NCI-H1105 (cell line): ENCODE data around the gene ZDHHC14.
"Not testable (repeated sequence)": the region's sequence is repeated elsewhere in the genome, so short reads cannot be mapped to it uniquely, and the experiment has no call there.

Experiments used
- DNase-seq: peaks from one replicate; lab custom pipeline; 2025; lab: John Stamatoyannopoulos, UW

The ZDHHC14 gene

DNA sequence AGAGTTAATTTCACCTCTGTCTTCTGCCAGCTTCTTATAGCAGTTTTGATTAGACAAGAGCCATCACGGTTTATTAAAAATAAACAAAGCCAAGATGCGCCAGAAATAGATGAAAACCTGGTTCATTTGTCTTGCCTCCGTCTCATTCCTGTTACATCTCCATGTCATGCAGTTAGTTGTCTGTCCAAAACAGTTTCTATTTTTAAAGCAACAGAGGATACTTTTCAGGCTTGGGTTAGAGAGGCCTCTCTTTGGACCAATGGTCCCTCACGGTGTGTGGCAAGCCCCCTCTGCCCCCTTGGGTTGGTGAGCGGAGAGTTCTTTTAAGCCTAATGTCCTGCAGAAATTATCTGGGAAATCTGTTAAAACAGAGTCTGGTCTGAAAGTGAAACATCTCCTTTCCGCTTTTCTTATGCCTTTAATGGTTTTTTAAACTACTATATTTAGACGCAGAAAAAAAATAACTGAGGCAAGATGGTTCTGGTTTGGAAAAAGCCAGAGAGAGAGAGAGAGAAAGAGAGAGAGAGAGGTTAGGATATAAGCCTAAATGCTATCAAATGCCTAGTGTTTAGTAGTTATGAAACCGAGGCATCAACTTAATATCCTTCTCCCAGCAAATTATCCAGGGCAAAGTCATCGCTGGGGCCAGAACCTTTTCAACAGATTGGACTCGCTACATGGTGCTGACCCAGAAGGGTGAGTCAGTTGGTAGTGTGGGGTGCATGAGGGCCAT, 64.5 kb downstream of the ZDHHC14 start:
- DNase-seq: no peak

DNA sequence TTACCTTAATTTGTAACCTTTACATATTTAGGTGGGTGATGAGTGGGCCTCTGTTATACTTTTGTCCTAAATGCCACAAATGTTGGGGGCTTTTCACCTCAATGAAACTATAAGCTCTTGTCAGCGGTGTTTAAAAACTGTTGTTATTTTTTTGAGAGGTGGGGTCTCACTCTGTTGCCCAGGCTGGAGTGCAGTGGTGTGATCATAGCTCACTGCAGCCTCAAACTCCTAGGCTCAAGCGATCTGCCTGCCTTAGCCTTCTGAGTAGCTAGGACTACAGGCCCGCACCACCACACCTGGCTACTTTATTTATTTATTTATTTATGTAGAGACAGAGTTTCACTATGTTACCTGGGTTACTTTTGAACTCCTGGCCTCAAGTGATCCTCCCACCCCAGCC, 66.7 kb downstream of the ZDHHC14 start:
- no peak for DNase-seq

DNA sequence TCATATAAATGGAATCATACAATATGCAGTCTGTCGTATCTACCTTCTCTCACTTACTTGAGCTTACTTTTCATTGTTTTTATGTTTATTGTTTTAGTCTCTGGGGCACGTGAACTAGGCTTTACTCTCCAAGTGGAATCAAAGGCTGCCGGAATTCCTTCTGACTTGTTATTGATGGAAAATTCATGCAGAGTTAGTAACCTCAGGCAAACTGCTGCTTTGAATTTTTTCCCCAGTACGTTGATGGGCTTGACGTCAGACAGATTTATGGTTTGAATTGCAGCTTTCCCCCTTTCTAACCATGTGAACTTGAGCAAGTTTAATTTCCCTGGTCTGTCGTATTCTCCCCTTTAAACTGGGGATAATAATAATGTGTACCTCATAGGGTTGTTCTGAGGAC, 68.6 kb downstream of the ZDHHC14 start:
- DNase-seq: no peak

DNA sequence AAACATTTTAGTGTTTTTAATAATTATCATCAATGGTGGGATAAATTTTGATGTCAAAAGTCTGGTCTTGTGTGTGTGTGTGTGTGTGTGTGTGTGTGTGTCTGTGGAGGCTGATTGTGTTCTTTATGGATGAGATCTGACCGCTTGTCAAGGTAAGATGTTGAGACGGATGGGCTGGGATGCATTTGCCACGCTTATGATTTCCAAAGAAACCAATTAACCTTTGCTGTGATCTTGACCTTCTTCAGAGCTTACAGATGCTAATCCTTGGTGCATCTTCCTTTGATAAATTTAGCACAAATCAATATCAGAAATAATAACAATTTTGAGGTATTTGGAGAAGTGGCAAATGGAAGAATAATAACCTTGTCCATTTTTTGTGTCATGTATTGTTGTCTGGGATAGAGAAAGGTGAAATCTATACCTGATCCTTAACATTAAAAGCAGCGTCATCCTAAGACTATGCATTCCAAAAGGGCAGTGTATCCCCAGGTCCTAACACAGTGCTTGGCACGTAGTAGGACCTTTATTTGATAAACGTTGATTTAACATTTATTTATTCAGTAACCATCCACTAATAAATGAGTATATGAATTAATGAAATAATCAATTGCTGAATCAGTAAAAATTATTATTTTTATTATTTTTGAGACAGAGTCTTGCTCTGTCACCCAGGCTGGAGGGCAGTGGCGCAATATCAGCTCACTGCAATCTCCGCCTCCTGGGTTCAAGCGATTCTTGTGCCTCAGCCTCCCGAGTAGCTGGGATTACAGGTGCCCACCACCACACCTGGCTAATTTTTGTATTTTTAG, 70.1 kb downstream of the ZDHHC14 start:
- DNase-seq: no peak

DNA sequence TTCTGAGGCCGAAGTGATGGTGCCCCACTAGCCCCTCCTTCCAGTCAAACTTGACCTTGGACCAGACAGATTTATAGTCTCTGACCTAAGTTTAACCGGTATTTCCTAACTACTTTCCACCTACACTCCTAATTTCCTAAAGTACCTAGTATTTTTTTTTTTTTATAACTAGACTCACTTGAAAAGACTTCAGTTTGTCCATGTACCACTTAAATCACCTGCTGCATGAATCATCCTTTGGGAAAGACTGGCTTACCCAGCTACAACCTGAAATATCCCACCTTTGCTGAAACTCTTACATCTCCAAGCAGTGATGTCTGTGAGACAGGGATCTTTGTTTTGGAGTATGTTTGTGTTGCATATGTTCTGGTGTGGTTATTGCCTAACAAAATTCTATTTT, 71.1 kb downstream of the ZDHHC14 start:
- DNase-seq: no peak

DNA sequence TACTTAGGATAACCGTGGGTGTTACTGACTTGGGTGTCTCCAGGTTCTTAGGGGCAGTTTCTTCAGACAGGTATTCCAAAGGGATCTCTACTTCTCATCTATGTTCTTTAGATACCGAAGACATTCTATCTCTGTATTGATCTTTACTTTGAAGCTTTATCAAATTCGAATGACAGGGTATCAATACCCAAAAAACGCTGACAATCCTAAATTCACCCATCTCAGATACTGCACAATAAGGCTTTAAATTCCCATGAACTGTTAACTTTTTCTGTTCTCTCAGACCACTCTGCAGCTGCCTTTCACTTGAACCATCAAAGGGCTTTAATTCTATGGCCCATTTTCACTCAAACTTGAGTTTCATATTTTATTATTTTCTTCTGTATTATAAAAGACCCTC, 72.1 kb downstream of the ZDHHC14 start:
- no peak for DNase-seq

DNA sequence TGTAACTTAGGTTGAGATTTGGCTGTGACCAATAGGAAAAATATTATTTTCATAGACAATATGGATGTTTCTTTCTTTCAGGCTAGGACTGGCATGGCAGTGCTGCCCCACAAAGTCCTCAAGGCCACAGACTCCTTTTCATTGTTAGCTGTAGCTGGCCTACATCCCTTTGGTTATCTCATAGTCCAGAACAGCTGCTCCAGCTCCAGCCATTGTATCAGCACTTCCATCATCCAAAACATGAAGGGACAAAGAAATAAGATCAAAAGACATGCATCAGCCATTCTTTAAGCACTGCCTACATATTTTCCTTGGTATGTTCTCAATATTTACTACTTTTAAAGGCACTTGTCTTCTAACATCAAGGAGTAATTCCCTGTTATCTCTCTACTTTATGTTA, 73.0 kb downstream of the ZDHHC14 start:
- no peak for DNase-seq

DNA sequence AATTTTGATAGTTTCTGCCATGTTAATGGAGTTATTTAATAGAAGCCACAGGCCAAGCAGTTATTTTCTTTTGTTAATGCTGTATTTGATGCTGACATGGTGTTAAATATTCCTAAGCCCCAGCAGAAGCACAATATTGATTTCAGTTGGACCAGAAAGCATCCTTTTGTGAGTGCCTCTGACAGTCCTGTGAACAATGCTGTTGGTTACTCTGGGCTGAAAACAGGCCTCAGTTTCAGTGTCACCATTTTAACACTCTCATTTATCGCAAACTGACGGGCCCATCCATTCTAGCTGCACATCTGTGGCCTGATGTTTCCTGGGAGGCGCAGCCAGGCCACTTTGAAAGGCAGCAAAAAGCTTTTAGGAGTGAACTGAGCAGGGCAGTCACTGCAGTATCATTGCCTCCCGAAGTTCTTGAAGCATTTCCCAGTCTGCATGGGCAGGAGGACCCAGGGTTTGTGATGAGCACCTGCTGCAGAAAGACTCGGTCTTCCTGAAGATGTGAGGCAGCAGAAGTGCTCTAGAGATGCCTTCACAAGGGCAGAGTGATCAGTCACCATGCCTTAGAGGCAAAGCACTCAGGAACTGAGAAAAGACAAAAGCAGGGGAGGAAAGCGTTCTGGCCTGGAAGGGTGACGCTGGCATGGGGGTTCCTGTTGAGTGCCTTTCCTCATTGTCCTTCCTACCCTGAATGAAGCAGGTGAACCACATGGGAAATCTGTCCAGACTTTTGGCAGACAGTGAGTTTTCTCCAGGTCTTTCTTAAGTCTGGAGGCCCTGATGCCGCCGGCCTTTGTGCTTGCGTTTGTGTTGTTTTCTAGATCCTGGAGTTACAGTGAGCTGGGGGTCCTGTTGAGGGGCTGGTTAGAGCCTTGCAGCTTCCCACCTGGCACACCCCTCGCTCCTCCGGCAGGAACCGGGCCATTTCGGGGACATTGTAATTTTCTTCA, 74.0 kb downstream of the ZDHHC14 start:
- no peak for DNase-seq

DNA sequence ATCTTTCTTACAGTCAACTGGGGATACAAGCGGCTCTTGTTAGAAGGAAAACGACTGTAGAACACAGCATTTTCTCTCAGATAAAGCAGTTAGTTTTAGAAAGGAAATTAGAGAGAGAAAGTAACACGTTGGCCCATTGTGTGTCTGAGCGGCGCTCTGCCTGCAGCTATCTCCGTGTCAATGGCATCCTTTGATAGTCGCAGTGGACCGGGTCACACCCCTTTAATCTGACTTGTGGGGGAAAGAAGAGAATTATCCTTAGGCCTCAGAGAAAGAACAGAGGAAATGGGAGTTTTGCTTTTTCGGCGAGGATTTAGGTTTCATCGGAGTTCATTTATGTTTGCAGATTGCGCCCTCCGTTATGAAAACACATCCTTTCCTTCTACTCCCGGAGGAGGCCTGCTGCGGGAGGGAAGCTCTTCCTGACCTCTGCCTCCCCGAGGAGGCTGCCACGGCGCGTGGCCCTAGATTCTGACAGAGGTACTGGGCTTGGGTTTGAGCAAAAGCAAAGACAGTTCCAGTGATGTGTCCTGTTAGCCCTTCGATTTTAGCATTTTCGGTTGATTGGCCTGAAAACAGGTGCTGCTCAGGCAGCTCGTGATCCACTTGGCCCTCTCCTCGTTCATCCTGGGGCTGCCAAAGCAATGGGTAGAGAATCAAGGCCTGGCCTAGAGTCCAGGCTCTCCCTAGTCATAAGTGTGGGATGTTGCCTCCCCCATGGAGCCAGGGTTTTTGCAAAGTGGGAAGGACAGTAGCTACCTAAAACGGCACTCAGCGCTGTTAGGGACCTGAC, 74.9 kb downstream of the ZDHHC14 start:
- DNase-seq: no peak

DNA sequence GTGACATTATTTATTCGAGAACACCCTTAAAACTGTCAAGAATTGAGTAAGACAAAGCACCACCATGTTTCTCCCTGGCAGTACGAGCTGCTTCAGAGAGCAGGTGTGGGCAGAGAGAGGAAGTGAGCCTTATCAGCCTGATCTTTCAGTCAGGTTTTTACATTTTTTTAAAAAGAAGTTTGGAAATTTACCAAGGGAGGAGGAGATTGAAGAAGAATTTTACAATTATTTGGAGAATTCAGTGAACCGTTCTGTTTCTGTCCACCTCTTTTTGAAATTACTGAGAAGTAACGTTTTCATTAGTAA, 75.5 kb downstream of the ZDHHC14 start:
- no peak for DNase-seq

DNA sequence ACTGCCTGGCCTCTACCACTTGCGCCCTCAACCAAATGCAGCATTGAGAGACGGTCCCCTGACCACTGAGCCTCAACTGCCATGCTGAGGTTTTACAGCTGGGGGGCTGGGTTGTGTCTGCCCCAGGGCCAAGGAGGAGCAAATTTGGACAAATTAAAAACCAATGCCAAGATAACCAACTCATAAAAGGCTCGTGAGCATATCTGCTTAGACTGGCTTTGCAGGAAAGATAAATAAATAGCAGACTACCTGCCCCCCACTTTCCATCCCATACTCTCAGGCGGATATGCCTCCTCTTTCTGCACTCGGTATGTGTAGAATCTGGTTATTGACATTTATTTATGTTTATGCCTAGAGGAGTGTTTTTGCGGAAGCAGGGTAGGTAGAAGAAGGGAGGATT, 76.8 kb downstream of the ZDHHC14 start:
- no peak for DNase-seq

DNA sequence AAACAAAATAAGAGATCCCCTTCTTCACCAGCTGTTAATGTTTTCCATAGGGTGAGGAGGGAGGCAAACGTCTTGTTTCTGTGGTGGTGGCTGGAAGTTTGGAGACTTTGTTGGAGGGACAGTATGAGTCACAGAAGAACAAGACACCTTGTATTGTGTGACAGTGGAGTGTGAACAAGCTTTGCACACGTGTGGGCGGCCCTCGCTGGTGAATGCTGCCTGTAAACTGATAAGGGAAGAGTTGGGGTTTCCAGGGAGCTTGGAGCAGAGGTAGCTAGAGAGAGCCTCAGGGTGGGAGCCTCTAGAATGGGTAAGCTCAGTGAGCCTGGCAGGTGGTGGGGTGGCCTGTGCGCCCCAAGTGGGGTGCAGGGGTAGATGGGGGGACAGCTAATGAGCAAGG, 78.3 kb downstream of the ZDHHC14 start:
- DNase-seq: no peak

DNA sequence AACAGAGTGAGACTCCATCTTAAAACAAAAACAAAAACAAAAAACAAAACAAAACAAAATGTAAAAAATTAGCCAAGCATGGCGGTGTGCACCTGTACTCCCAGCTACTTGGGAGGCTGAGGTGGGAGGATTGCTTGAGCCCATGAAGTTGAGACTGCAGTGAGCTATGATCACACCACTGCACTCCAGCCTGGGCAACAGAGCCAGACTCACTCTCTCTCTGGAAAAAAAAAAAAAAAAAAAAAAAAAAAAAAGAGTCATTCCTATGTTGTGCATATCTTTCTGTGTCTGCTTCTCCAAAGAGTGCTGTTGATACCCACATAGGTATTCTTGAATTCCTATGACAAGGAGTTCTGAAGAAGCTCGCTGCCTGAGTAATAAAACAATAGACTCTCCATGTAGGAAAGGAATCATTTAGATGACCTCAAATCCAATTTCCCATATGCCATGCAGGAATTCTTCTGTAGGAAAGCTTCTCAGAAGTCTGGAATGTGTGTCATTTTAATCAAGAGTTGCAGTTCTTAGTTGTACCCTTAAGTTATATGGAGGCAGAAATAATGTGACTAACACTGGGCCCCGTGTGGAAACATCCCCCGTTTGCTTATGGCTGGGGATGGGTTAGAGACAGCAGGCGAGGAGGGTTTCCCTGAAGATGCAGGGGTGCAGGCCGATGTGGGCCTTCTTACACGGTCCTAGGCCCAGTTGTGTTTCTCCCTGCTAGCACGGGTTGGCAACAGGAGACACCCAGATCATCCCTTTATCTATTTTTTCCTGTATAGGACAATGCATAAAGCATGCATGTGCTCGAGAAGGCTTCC, 79.4 kb downstream of the ZDHHC14 start:
- DNase-seq: no peak

DNA sequence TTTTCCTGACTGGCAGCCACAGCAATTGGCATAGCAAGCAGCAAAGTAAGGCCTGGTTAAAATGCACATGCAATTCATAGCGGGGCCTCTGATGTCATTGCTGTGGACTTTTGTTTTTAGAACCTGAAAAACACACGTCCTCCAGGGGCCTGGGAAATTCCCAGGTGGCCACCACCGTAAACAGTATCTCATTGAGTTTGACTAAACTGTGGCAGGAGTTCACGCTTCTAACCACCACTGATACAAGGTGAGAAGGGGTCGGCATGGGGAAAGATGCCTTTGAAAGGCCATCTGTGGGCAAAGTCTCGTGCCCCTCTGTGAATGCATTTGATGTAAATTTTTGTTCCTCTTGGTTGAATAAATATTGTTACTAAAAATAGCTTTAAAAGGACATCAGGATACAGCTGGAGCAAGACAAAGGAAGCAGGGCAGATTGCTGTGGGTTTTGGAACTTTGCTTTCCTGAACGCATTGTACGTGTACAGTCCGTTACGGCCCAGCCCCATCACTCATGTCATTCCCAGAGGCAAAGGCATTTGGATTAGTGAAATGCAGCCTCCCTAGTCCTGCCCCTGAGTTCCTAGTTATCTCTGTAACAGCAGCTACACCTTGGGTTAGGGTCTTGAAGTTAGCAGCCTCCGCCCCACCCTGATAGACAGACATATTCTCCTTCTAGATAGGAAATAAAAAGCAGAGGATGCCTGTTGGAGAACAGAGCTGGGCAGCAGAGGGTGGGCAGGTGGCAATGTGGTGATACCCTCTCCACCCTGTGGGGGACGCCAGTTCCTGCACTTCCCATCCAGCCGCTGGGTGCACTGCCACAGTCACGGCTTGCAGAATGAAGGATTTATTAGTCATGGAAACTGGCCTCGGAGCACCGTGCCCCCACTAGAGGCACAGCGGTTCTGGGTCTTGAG, 80.3 kb downstream of the ZDHHC14 start:
- no peak for DNase-seq

DNA sequence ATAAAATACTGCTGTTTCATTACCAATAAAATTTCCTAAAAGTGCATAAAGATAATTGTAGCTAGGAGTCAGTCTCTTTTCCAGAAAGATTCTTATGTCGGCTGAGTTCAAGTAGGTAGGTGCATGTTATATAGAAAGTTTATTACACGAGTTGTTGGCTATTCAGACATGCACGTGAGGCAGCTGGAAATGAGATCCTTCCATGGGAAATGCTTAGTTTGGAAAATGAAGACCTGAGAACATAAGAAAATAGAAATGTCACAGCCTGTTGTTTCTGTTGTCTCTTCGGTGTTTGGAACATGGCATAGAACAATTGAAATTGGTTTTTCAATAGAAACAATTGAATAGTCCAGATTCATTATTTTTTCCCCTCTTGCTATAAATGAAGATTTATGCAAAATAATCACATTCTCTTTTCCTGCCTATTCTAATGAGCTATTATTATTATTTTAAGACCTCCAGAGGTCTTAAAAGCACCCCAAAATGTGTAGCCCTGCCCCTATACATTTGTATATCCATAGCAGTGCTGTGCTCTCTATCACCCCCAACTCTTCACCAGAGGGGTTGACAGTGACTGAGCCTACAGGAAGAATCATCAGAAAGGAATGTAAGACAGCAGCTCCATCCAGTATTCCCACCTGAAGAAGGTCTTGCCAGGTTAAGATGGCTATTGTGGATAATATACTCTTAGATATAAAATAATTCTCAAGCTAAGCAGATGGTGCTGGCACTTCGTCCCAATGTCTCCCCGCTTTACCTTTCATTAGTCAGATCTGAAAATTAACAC, 82.2 kb downstream of the ZDHHC14 start:
- no peak for DNase-seq

DNA sequence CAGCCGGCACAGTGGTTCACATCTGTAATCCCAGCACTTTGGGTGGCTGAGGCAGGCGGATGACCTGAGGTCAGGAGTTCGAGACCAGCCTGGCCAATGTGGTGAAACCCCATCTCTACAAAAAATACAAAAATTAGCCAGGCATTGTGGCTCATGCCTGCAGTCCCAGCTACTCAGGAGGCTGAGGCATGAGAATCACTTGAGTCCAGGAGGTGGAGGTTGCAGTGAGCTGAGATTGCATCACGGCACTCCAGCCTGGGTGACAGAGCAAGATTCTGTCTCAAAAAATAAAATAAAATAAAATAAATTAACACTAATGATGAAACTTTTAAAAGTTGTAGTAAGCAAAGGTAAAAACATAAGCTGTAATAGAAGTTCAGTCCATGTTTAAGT, 82.7 kb downstream of the ZDHHC14 start:
- DNase-seq: not testable (repeated sequence)

DNA sequence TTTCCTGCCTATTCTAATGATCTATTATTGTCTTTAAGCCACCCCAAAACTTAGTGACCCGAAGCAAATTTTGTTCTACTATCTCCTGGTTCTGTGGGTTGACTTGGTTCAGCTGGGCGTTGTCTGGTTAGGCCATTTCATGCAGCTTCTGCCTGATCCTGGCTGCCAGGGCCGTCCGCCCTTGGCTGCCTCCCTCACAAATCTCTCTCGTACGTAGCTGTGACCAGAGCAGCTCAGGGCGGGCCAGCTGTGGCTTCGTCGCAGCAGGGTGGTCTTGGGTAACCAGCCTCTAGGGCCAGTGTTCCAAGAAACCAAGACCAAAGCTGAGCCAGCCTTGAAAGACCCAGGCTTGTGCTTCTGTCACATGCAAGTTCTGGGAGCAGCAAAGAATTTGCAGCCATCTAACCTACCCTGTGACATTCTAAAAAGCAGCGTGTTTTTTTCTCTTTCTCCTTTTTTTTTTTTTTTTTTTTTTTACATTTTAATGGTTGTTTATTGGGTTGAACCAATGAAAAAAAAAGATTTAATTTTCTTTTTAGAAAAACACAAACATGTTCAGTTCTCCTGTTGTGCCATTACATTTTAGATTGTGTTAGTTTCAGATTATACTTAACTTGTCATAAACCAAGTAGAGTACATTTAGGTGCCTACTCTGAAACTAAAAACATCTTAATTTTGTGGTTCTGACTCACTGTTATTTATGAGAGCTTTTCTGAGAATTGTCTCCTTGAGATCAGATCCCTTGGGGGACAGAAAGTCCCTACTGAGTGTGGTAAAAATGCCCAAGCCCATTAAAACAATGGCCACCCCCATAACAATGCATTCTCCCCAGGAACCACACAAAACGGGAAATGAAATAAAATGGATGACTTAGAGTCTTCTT, 83.9 kb downstream of the ZDHHC14 start:
- DNase-seq: no peak

DNA sequence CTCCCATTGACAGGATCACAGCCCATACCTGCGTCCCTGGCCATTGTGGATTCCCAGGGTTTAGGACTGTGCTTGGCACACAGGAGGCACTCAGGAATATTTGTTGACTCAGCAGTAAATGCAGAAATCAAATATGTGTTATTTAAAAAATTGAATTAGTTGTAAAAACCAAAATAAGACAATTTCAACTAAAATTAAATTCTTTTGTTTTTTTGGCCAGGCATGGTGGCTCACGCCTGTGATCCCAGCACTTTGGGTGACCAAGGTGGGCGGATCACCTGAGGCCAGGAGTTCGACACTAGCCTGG, 85.3 kb downstream of the ZDHHC14 start:
- DNase-seq: no peak
